ENCODE data around the gene LRRC4C. TPM values are rescaled to one million over a fixed set of nuclear protein-coding genes. Genes with fewer than 3 reads are reported as not detected.

LRRC4C gene
- total RNA-seq, 1 donor from 2014 or later = 1.5 TPM

DNA sequence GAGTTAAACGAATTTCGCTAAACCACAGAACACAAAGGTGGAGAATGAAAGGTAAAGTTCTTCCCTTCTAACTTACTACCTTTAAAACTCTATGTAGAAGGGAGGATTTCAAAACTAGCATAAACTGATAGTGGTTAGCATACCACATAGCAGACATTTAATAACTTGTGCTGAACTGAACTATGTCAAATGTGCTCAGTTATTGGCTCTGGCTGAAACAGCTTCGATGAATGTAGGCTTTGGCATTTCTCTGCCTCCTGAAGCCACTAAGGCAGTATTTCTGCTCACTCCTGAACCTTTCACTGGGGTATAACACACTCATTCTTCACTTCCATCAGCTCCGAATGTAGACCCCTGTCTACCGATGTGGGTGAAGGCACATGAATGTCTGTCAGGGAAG is 1188.1 kb downstream of the LRRC4C start:
- DNase-seq (ENCODE audit: low read depth) = no peak
- Histone ChIP-seq H3K36me3 (ENCODE audit: control insufficient read depth, insufficient read depth, low read length) (no peaks in the 10 kb centered on the region), H3K4me3 (ENCODE audit: low read depth, low read length) (no peak overlapping the region), H3K27me3 (ENCODE audit: control insufficient read depth, insufficient read depth, low read length) (no peaks in the 10 kb centered on the region)
- TF ChIP-seq, protein P1, sequence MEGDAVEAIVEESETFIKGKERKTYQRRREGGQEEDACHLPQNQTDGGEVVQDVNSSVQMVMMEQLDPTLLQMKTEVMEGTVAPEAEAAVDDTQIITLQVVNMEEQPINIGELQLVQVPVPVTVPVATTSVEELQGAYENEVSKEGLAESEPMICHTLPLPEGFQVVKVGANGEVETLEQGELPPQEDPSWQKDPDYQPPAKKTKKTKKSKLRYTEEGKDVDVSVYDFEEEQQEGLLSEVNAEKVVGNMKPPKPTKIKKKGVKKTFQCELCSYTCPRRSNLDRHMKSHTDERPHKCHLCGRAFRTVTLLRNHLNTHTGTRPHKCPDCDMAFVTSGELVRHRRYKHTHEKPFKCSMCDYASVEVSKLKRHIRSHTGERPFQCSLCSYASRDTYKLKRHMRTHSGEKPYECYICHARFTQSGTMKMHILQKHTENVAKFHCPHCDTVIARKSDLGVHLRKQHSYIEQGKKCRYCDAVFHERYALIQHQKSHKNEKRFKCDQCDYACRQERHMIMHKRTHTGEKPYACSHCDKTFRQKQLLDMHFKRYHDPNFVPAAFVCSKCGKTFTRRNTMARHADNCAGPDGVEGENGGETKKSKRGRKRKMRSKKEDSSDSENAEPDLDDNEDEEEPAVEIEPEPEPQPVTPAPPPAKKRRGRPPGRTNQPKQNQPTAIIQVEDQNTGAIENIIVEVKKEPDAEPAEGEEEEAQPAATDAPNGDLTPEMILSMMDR (IDR thresholded peaks at IDR 0.05; ENCODE audit: insufficient read depth, low read length, poor library complexity, severe bottlenecking) = no peak

GRCh38 chr11:40269865-40270264 is 1189.6 kb downstream of the LRRC4C start:
- Histone ChIP-seq H3K27me3 (ENCODE audit: control insufficient read depth, insufficient read depth, low read length) (no peaks in the 10 kb centered on the region), H3K4me3 (ENCODE audit: low read depth, low read length) (no peak overlapping the region), H3K36me3 (ENCODE audit: control insufficient read depth, insufficient read depth, low read length) (no peaks in the 10 kb centered on the region)
- no peak for DNase-seq (ENCODE audit: low read depth)
- TF ChIP-seq, protein P1 (IDR thresholded peaks at IDR 0.05; ENCODE audit: insufficient read depth, low read length, poor library complexity, severe bottlenecking) = no peak

- Histone ChIP-seq H3K4me3 (ENCODE audit: low read depth, low read length) (no peak overlapping the region), H3K27me3 (ENCODE audit: control insufficient read depth, insufficient read depth, low read length) (no peaks in the 10 kb centered on the region), H3K36me3 (ENCODE audit: control insufficient read depth, insufficient read depth, low read length) (no peaks in the 10 kb centered on the region)
- DNase-seq (ENCODE audit: low read depth) = no peak
- TF ChIP-seq, protein P1 (IDR thresholded peaks at IDR 0.05; ENCODE audit: insufficient read depth, low read length, poor library complexity, severe bottlenecking) = no peak
These were observed 1190.9 kb downstream of the LRRC4C start for GRCh38 chr11:40268551-40268950.

DNA sequence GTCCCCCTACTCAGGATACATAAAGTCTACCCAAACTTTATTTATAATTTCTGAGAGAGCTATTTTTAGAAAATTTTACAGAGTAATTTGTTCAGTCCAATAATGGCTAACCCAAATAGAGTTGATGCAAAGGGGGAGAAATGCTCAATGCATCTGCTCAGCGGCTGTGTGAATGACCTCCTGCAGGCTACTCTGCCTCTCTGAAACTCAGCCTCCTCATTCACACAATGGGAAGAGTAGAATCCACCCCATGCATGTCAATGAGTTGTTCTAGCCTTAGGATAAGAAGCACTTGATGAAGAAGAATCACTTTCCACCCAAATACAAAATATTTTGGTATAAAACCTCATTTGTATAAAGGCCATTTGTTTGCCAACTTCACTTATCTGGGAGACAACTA is 1204.0 kb downstream of the LRRC4C start:
- no peak for DNase-seq (ENCODE audit: low read depth)
- H3K4me3 ChIP-seq (ENCODE audit: low read depth, low read length) = no peak overlapping the region
- H3K27me3 ChIP-seq (ENCODE audit: control insufficient read depth, insufficient read depth, low read length) = no peaks in the 10 kb centered on the region
- H3K36me3 ChIP-seq (ENCODE audit: control insufficient read depth, insufficient read depth, low read length) = no peaks in the 10 kb centered on the region
- TF ChIP-seq, protein P1 (IDR thresholded peaks at IDR 0.05; ENCODE audit: insufficient read depth, low read length, poor library complexity, severe bottlenecking) = no peak

DNA sequence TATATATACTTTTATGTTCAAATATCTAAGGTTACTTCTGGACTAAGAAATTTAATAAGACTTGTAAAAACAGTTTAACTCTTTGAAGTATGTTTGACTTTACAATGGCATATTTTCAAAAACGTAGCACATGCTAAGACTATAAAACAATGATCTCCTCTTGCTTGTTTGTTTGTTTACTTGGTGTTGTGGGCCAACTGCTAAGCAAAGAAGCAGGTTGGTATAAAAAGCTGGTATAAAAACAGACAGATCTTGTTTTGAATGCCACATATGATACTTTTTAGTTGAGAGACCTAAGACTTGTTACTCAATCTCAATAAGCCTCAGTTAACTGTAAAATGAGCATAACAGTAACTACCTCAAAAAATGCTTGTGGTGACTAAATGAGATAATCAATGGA is 1206.3 kb downstream of the LRRC4C start:
- TF ChIP-seq, protein P1 (IDR thresholded peaks at IDR 0.05; ENCODE audit: insufficient read depth, low read length, poor library complexity, severe bottlenecking) = no peak
- no peak for DNase-seq (ENCODE audit: low read depth)
- Histone ChIP-seq H3K4me3 (ENCODE audit: low read depth, low read length) (no peak overlapping the region), H3K27me3 (ENCODE audit: control insufficient read depth, insufficient read depth, low read length) (no peaks in the 10 kb centered on the region), H3K36me3 (ENCODE audit: control insufficient read depth, insufficient read depth, low read length) (no peaks in the 10 kb centered on the region)

DNA sequence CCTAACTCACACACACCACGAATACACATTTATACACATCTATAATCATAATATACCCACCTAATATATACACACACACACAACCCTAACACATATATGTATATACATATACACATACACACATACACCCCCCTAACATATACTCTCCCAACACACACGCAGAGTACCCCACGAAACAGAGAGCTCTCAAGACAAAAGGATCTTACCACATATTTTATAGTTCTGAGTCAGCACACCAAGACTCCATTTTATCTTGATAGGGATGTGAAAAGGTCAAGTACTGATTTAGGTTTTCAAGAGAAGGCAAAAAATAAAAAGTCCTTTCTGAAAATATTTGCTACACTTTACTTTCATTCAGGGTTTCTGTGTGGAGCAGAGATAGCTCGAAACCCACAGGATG is 1207.2 kb downstream of the LRRC4C start:
- H3K36me3 ChIP-seq (ENCODE audit: control insufficient read depth, insufficient read depth, low read length) = no peaks in the 10 kb centered on the region
- no peak for DNase-seq (ENCODE audit: low read depth)
- no peak overlapping the region for H3K4me3 ChIP-seq (ENCODE audit: low read depth, low read length)
- no peaks in the 10 kb centered on the region for H3K27me3 ChIP-seq (ENCODE audit: control insufficient read depth, insufficient read depth, low read length)
- TF ChIP-seq, protein P1 (IDR thresholded peaks at IDR 0.05; ENCODE audit: insufficient read depth, low read length, poor library complexity, severe bottlenecking) = no peak

Measured in kidney epithelial cell (primary cell).